Measurements from ENCODE around the gene FBN2. TPM values are rescaled to one million over a fixed set of nuclear protein-coding genes. Genes with fewer than 3 reads are reported as not detected.

FBN2 gene
- total and polyA plus RNA-seq, 2 of the 4 experiments (the other 2 are of a cell fraction) = 26.7 to 69.0 TPM

GRCh38 chr5:128350705-128351104 lies 187.3 kb downstream of the FBN2 start:
- no peak for ATAC-seq (ENCODE audit: low read depth)
- no peaks in the 10 kb centered on the region for H3K27me3 ChIP-seq (ENCODE audit: control insufficient read depth, insufficient read depth, low read length)
- no peak overlapping the region for H3K23ac ChIP-seq (ENCODE audit: low read depth, low read length)
- H3K79me1 ChIP-seq (ENCODE audit: low read depth in 1 of 2, low read length in 2 of 2) = no peaks in the 10 kb centered on the region
- no peak overlapping the region for H3K4me2 ChIP-seq (ENCODE audit: low read depth, low read length)
- no peak overlapping the region for H3K18ac ChIP-seq (ENCODE audit: low read depth, low read length)
- H4K8ac ChIP-seq (ENCODE audit: low read depth in 2 of 2, low read length in 2 of 2) = no peak overlapping the region
- no TSS peak for BruUV-seq (replicated peaks)
- CTCF ChIA-PET = interaction anchor here (1.2 kb wide), 1 partner anchor 11 kb away, joined by 3 read pairs; no protein-coding TSS in a partner anchor
- H2AFZ ChIP-seq (replicated peaks; ENCODE audit: low read length, poor library complexity) = no peak overlapping the region
- in situ Hi-C loops (cut with MboI; ENCODE audit: low sequenced_read_pairs) (no loop called here), intact Hi-C loops (cut with micrococcal nuclease) (loop anchor here (5.0 kb wide), 1 partner anchor 138 kb away; no protein-coding TSS in a partner anchor), dilution Hi-C loops (cut with HindIII; ENCODE audit: low sequenced_read_pairs, unreplicated experiment) (no loop called here)
- no peaks in the 10 kb centered on the region for H4K20me1 ChIP-seq (ENCODE audit: insufficient read depth, low read length)
- no peak overlapping the region for H3K56ac ChIP-seq (ENCODE audit: extremely low read depth, insufficient read depth, low read length)
- no peaks in the 10 kb centered on the region for H3K9me3 ChIP-seq (ENCODE audit: control insufficient read depth, insufficient read depth, low read length)
- no peak overlapping the region for H3K14ac ChIP-seq (replicated peaks; ENCODE audit: low read depth, low read length)
- WGBS, 2 experiments (ENCODE audit: extremely low coverage in 2 of 2, insufficient read length in 1 of 2) = no CpG with 5 or more reads among the region's 5 CpGs
- H2AK9ac ChIP-seq (replicated peaks; ENCODE audit: low read depth, low read length, poor library complexity) = no peak overlapping the region
- POLR2A ChIA-PET (ENCODE audit: unreplicated experiment) = no interaction called here
- H3K36me3 ChIP-seq (ENCODE audit: control insufficient read depth, insufficient read depth, low read length) = peaks cover 18% of the 10 kb centered on the region
- H3K4me1 ChIP-seq (ENCODE audit: control insufficient read depth, insufficient read depth, low read length) = no peaks in the 10 kb centered on the region
- H4K91ac ChIP-seq (ENCODE audit: insufficient read depth, low read depth, low read length) = no peak overlapping the region
- no peak overlapping the region for H2BK5ac ChIP-seq (ENCODE audit: low read depth, low read length, poor library complexity, severe bottlenecking)
- no peak overlapping the region for H2BK20ac ChIP-seq (ENCODE audit: low read depth, low read length)
- no peak overlapping the region for H4K5ac ChIP-seq (ENCODE audit: low read depth, low read length)
- no peak overlapping the region for H3K9ac ChIP-seq (ENCODE audit: low read depth, low read length)
- no peak overlapping the region for H3K4me3 ChIP-seq (ENCODE audit: insufficient read depth, low read depth, low read length)
- peaks cover 5% of the 10 kb centered on the region for H3K9me1 ChIP-seq (ENCODE audit: insufficient read depth, low read length)
- H2AK5ac ChIP-seq (ENCODE audit: low read depth, low read length) = no peak overlapping the region
- no peak for TF ChIP-seq POLR2A (IDR thresholded peaks at IDR 0.05; ENCODE audit: low read depth, low read length)
- no peak for TF ChIP-seq USF2 (IDR thresholded peaks at IDR 0.05; ENCODE audit: low read depth, low read length)
- TF ChIP-seq BHLHE40 (IDR thresholded peaks at IDR 0.05; ENCODE audit: low read depth, low read length) = no peak
- TF ChIP-seq RAD21 (IDR thresholded peaks at IDR 0.05; ENCODE audit: low read length) = no peak
- no peak for TF ChIP-seq MAFK (IDR thresholded peaks at IDR 0.05; ENCODE audit: low read depth, low read length)
- no peak for TF ChIP-seq SMC3 (IDR thresholded peaks at IDR 0.05; ENCODE audit: low read depth, low read length)
- TF ChIP-seq MAZ (IDR thresholded peaks at IDR 0.05; ENCODE audit: borderline replicate concordance, low read depth, low read length) = no peak
- TF ChIP-seq CTCF (conservative IDR thresholded peaks at IDR 0.05; ENCODE audit: low read depth, low read length) = no peak
- no peak for TF ChIP-seq FOS (IDR thresholded peaks at IDR 0.05; ENCODE audit: low read depth, low read length)
- no peak for TF ChIP-seq RFX5 (IDR thresholded peaks at IDR 0.05; ENCODE audit: low read depth, low read length)
- TF ChIP-seq RCOR1 (IDR thresholded peaks at IDR 0.05; ENCODE audit: insufficient replicate concordance, low read length) = no peak
- no peak for TF ChIP-seq NFE2L2 (IDR thresholded peaks at IDR 0.05; ENCODE audit: low read depth, low read length)
- TF ChIP-seq CHD1 (IDR thresholded peaks at IDR 0.05; ENCODE audit: low read depth, low read length) = no peak
- no peak for TF ChIP-seq CEBPB (IDR thresholded peaks at IDR 0.05; ENCODE audit: low read depth, low read length)
- no peak for TF ChIP-seq MXI1 (IDR thresholded peaks at IDR 0.05; ENCODE audit: borderline replicate concordance, low read depth, low read length)
- no peak for TF ChIP-seq ELK1 (IDR thresholded peaks at IDR 0.05; ENCODE audit: borderline replicate concordance, low read depth, low read length)
- H2BK15ac ChIP-seq (ENCODE audit: low read depth, low read length) = no peak overlapping the region
- no peak overlapping the region for H2BK120ac ChIP-seq (ENCODE audit: low read depth, low read length)
- no peak for DNase-seq
- no peak overlapping the region for H3K4ac ChIP-seq (ENCODE audit: low read depth, low read length)
- no peak overlapping the region for H3K27ac ChIP-seq (ENCODE audit: insufficient read depth, low read length)
